Glomerular visceral epithelial cell (primary cell): Measurements from ENCODE around the gene DNAH9.

ENCODE experiments used
- DNase-seq: peaks from one replicate; pipeline ENCODE4 v3.0.0-alpha.2; 2016; ENCODE audit errors: extremely low spot score

DNAH9 gene

DNA sequence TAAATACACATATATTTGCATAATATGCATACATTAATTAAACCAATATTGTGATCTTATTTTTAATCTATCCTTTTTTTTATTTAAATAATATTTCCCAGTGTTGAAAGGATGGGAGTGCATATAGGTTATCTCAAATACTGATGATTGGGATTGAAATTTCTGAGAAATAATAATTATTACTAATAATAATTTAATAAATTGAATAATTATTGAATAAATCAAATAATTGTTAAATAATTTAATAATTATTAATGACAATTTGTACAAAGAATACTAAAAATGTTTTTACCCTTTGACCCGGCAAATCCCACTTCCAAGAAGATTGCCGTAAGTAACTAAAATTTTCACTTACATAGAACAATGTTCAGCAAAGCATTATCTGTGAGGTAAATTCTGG is 250.1 kb downstream of the DNAH9 start:
- no peak for DNase-seq

- DNase-seq, result no peak
Measured at GRCh38 chr17:11852231-11852630, 254.0 kb downstream of the DNAH9 start.

DNA sequence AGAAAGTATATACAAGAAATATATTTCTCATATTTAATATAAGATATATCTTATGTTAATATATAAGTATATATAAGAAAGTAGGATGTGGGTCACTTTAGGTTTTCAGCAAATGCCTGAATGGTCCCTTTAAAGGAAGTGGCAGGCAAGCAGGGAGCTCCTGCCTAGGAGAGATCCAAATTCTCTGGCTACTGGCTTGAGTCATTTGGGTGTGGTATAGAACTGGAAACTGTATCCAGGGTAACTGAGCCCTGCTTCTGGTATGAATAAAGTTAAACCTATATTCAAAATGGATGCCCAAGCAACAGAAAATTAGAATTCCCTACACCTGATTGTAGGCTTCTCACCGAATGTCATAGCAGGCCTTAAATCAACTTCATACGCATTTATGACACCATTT is 254.6 kb downstream of the DNAH9 start:
- no peak for DNase-seq

GRCh38 chr17:11853321-11854151 is 255.3 kb downstream of the DNAH9 start:
- DNase-seq, result no peak

- no peak for DNase-seq
Measured at GRCh38 chr17:11855306-11855705, 257.0 kb downstream of the DNAH9 start.

DNA sequence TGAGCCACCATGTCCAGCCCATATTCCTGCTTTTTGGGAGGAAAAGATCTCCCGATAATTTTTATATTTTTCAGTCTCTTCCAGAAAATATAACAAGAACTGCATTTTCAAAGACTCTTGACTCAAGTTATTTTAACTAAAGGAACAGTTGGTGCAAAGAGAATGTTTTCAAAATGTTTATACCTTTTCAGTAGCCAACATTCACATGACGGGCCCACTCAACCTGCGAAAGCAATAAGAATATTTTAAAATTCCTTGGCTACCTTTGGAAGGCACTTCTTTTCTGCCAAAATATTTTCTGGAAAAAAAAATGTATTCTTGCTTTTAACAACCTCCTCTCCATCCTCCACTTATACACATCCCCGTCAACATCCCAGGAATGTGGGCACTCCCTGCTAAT is 258.7 kb downstream of the DNAH9 start:
- no peak for DNase-seq

- DNase-seq, result no peak
Measured at GRCh38 chr17:11869680-11870394, 271.6 kb downstream of the DNAH9 start.

DNA sequence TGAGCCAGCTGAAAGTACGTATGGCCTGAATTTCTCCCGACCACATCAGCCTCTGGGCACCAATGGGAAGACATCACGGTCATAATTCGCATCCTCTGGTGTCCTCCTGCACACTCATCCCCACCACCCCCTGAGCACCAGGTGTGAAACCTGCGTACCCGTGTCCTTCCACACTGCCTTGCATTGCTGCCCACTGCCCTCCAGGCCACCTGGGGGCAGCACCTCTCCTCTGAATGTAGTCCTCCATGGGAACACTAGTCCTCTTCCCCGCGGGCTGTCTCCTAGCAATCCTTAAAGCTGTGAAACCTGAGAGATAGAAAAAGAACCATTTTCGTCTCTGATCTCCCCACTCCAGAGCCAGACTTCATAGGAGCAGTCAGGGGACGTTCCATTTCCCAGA is 273.5 kb downstream of the DNAH9 start:
- DNase-seq, result no peak

- DNase-seq, result no peak
Measured at GRCh38 chr17:11874756-11875155, 276.5 kb downstream of the DNAH9 start.

DNA sequence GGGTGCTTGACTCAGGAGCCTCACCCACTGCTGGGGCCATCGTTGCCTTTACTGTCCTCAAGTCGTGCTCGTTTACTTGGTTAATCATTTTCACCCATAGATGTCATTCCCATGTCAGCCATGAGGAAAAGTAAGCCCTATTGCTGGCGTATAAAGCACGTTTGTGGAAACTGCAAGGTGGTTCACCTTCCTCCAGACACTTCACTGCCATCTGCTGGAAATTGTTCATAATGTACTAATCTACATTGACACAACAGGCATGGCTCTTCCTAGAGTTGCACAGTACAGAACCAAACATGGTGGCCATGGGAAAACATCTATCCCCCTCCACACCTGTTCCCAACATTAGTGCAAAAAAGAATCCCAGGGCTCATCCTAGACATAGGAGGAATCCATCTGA is 282.4 kb downstream of the DNAH9 start:
- DNase-seq, result no peak

GRCh38 chr17:11882716-11883115 is 284.4 kb downstream of the DNAH9 start:
- DNase-seq, result no peak

GRCh38 chr17:11885051-11885450 is 286.8 kb downstream of the DNAH9 start:
- DNase-seq, result no peak

- DNase-seq, result no peak
Measured at GRCh38 chr17:11889266-11889665, 291.0 kb downstream of the DNAH9 start.

DNA sequence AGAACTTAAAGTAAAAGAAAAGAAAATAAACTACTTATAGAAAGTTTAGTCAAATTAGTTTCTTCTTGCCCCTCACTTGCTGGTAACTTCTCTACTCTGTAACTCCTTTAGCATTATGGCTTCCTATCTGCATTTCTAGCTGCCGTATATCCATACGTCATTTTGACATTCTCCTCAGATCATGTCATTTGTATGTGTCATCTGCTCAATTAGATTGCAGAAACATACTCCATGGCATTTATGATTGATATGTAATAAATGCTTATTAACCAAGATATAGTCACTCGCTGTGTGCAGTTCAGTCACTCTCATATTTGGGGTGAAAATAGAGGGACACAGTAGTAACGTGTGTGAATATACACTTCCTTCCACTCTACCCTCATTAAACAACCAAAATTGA is 295.6 kb downstream of the DNAH9 start:
- no peak for DNase-seq

DNA sequence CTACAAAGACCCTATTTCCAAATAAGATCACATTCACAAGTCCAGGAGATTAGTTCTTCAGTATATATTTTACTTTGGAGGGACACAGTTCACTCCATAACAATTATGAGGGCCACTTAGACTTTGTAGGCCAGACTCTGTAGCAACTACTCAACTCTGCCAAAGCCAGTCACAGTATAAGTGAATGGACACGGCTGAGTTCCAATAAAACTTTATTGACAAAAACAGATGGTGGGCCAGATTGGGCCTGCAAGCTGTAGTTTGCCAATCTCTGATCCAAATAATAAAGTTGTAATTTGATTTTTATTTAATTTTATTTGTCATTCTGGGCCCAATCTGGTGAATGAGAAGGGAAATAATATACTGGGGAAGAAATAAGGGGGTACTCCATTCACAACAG is 297.9 kb downstream of the DNAH9 start:
- no peak for DNase-seq

GRCh38 chr17:11898526-11899235 is 300.4 kb downstream of the DNAH9 start:
- DNase-seq, result no peak

DNA sequence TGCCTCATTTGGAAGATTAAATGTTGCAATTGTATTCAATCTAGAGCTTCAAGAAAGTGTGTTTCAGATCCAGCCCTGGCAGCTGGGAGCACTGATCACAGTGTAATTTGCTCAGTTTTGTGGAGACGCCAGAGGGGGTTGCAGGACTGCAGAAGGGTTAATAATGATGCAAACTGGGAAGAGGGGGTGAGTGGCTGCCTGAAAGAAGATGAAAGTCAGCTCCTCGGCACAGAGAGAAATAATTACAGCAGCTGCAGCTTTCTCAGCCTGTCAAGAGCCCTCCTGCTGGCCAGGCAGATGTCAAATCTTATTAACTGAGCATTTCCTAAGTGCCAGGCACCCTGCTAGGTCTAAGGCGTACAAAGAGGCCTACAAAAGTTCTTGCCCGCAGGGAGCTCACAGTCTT is 301.3 kb downstream of the DNAH9 start:
- no peak for DNase-seq

- no peak for DNase-seq
Measured at GRCh38 chr17:11900041-11900476, 301.8 kb downstream of the DNAH9 start.

DNA sequence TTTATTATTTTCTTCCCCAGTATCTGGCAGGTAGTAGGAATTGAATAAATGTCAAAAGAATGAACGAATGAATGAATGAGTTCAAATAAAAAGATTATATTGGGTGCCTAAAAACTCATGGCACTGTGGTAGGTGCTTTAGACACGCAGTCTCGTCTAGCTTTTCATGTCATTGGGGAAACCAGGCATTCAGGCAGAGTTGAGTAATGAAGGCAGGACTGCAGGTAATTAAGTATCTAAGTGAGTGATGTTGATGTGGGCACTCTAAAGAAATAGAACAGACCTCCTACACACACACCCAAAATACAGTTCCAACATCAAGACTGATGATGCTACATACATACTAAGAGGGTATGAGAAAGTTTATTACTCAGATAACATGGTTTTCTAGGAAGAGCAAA is 302.4 kb downstream of the DNAH9 start:
- no peak for DNase-seq

DNA sequence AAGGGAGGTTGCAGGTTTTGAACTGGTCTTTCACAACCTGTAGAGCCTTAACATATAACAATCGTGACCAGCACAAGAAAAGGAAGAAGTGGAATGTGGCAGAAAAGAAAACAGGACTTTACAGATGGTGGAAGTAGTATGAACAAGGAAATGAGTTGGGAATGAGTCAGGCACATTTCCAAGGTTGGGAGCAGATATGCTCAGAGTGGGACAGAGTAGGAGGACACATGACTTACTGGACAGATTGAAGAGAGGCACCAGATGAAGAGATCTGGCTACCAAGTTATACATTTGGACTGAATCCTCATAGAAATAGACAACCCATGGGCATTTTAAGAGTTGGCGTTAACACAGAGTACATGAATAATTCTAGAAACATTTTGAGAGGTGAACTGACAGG is 303.7 kb downstream of the DNAH9 start:
- DNase-seq, result no peak

GRCh38 chr17:11908711-11909146 is 310.5 kb downstream of the DNAH9 start:
- DNase-seq, result no peak

- DNase-seq, result no peak
Measured at GRCh38 chr17:11909348-11909747, 311.1 kb downstream of the DNAH9 start.

DNA sequence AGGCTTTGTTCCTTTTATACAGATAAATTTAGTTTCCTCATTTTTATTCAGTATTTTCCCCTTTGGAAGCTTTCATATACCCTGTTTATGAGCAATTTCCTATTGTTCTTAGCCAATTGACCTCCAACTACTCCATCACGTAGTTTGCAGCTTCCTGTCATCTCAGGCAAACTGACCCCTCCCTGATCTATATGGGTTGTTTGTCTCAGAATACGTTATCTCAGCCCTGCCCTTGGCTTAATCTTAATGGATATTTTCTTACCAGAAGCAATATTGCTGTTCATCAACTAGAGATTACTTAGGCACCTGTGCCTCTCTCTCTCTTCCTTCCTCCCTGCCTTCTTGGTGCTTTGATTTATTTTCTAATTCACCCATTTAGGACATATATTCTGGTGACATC is 317.8 kb downstream of the DNAH9 start:
- DNase-seq, result no peak
